Neural cell (in vitro differentiated cells): ENCODE results near the gene FBXO9. TPM values are rescaled to one million over a fixed set of nuclear protein-coding genes. Genes with fewer than 3 reads are reported as not detected.

Experiments used
- H2AFZ ChIP-seq: fragments of 200-600, 300-800 bp; sonication (generic), shearing (Covaris generic); 2 replicates; pipeline ENCODE4 v1.6.0; 2014; ENCODE audit warnings: low read depth, mild to moderate bottlenecking, antibody characterized with exemption, low read length, moderate library complexity
- H3F3A ChIP-seq: fragments of 200-600 bp; shearing (Covaris generic); 2 replicates; pipeline ENCODE4 v1.6.1; 2016; ENCODE audit warnings: mild to moderate bottlenecking, moderate library complexity, mixed read lengths, antibody characterized with exemption, low read length; ENCODE audit not compliant: insufficient read depth, poor library complexity, severe bottlenecking
- H3K27ac ChIP-seq: fragments of 200-600, 300-800 bp; sonication (generic), shearing (Covaris generic); 2 replicates; pipeline ENCODE4 v1.5.1; 2014; ENCODE audit warnings: mild to moderate bottlenecking, low read length, moderate library complexity
- H3K27me3 ChIP-seq: fragments of 300-800, 200-600 bp; sonication (generic), shearing (Covaris generic); 2 replicates; pipeline ENCODE4 v1.6.0; 2014; ENCODE audit warnings: mild to moderate bottlenecking, low read depth, low read length, moderate library complexity; ENCODE audit not compliant: insufficient read depth
- H3K36me3 ChIP-seq: fragments of 300-800, 200-600 bp; sonication (generic), shearing (Covaris generic); 2 replicates; pipeline ENCODE4 v1.5.1; 2014; ENCODE audit warnings: mild to moderate bottlenecking, antibody characterized with exemption, low read length, moderate library complexity; ENCODE audit not compliant: insufficient read depth
- H3K4me2 ChIP-seq: fragments of 300-800, 200-600 bp; sonication (generic), shearing (Covaris generic); 2 replicates; pipeline ENCODE4 v1.6.0; 2014; ENCODE audit warnings: mild to moderate bottlenecking, low read length
- H3K4me3 ChIP-seq: fragments of 300-800, 200-600 bp; sonication (generic), shearing (Covaris generic); 2 replicates; pipeline ENCODE4 v1.5.1; 2014; ENCODE audit warnings: mild to moderate bottlenecking, low read length, moderate library complexity
- H3K79me2 ChIP-seq: fragments of 200-600 bp; shearing (Covaris generic); replicated peaks from 2 replicates; pipeline ENCODE4 v1.6.0; 2014; ENCODE audit warnings: mild to moderate bottlenecking, low read length, moderate library complexity; ENCODE audit not compliant: insufficient read depth
- H3K9ac ChIP-seq: fragments of 300-800, 200-600 bp; sonication (generic), shearing (Covaris generic); 2 replicates; pipeline ENCODE4 v1.6.1; 2016; ENCODE audit warnings: mild to moderate bottlenecking, low read length, mixed read lengths
- H3K9me2 ChIP-seq: fragments of 200-600 bp; shearing (Covaris generic); 2 replicates; pipeline ENCODE4 v1.6.1; 2016; ENCODE audit warnings: mild to moderate bottlenecking, low read length, mixed read lengths; ENCODE audit not compliant: insufficient read depth
- H3K9me3 ChIP-seq: fragments of 200-600, 300-800 bp; sonication (generic), shearing (Covaris generic); 2 replicates; pipeline ENCODE4 v1.6.1; 2016; ENCODE audit warnings: mild to moderate bottlenecking, mixed run types, low read length, moderate library complexity, mixed read lengths
- H4K20me1 ChIP-seq: fragments of 200-600 bp; shearing (Covaris generic); 2 replicates; pipeline ENCODE4 v1.6.1; 2016; ENCODE audit warnings: mild to moderate bottlenecking, mixed run types; ENCODE audit not compliant: insufficient read depth
- CTCF ChIP-seq: fragments of 450-650 bp; IDR thresholded peaks from 2 replicates; pipeline ENCODE4 v1.5.1; 2014; ENCODE audit warnings: antibody characterized with exemption, mild to moderate bottlenecking, moderate library complexity; ENCODE audit not compliant: poor library complexity, severe bottlenecking
- EP300 ChIP-seq: fragments of 450-650 bp; conservative IDR thresholded peaks from 2 replicates; pipeline ENCODE4 v1.6.1; 2014; ENCODE audit warnings: antibody characterized with exemption, mild to moderate bottlenecking, moderate library complexity; ENCODE audit not compliant: poor library complexity, severe bottlenecking
- EZH2 ChIP-seq: fragments of 200-600, 300-800 bp; shearing (Covaris generic), sonication (generic); IDR thresholded peaks from 2 replicates; pipeline ENCODE4 v1.6.1; 2014; ENCODE audit warnings: antibody characterized with exemption, low read length, borderline replicate concordance, mild to moderate bottlenecking; ENCODE audit not compliant: insufficient read depth, poor library complexity, severe bottlenecking
- MXI1 ChIP-seq: fragments of 450-650 bp; conservative IDR thresholded peaks from 2 replicates; pipeline ENCODE4 v1.6.1; 2014; ENCODE audit warnings: antibody characterized with exemption, mild to moderate bottlenecking; ENCODE audit not compliant: poor library complexity, severe bottlenecking
- POLR2AphosphoS5 ChIP-seq: IDR thresholded peaks from 2 replicates; pipeline ENCODE4 v1.6.1; 2012
- RAD21 ChIP-seq: fragments of 450-650 bp; conservative IDR thresholded peaks from 2 replicates; pipeline ENCODE4 v1.6.1; 2014; ENCODE audit warnings: antibody characterized with exemption, mild to moderate bottlenecking, moderate library complexity
- REST ChIP-seq: IDR thresholded peaks from 2 replicates; pipeline ENCODE4 v1.6.1; 2012; ENCODE audit warnings: borderline replicate concordance
- SMC3 ChIP-seq: fragments of 450-650 bp; conservative IDR thresholded peaks from 2 replicates; pipeline ENCODE4 v1.6.1; 2014; ENCODE audit warnings: antibody characterized with exemption, mild to moderate bottlenecking, moderate library complexity; ENCODE audit not compliant: poor library complexity
- TAF1 ChIP-seq: IDR thresholded peaks from 2 replicates; pipeline ENCODE4 v1.6.1; 2012; ENCODE audit warnings: low read depth
- polyA plus RNA-seq: library from polyadenylated mRNA; depleted of rRNA; stranded (reverse); fragments of >200 nt; gene quantifications from 2 replicates; pipeline ENCODE4 v1.2.3, GENCODE V29; 2014

FBXO9 gene
- polyA plus RNA-seq, 1 donor from 2014 or later, result 92.2 TPM

DNA sequence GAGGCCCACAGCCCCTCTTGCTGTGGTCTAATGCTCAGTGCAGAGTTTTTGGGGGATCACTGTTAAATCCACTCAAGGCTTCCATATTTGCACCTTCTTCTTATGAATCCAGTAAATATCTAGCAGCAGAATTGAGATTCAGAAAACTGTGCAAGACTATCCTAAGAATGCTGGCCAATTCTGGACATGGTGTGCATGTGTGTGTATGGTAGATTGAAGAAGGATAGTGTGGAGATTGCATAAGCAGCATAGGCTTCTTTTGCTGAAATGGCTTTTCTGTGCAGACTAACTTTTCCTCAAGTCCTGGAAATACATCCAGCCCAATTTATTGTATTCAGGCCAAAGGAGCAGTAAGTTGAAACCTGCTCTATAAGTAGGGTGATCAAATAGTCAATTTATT is 39.7 kb downstream of the FBXO9 start:
- Histone ChIP-seq H3K9me2 (no peaks in the 10 kb centered on the region), H4K20me1 (no peaks in the 10 kb centered on the region), H3K27me3 (no peaks in the 10 kb centered on the region), H3K4me3 (no peak overlapping the region), H3F3A (no peaks in the 10 kb centered on the region), H3K27ac (no peak overlapping the region), H3K4me2 (no peak overlapping the region), H2AFZ (no peak overlapping the region), H3K9ac (no peak overlapping the region), H3K36me3 (no peaks in the 10 kb centered on the region), H3K79me2 (no peaks in the 10 kb centered on the region), H3K9me3 (no peaks in the 10 kb centered on the region)
- no peak for TF ChIP-seq REST
- no peak for TF ChIP-seq TAF1
- TF ChIP-seq EP300, result no peak
- TF ChIP-seq SMC3, result no peak
- no peak for TF ChIP-seq POLR2AphosphoS5
- no peak for TF ChIP-seq EZH2
- no peak for TF ChIP-seq MXI1
- no peak for TF ChIP-seq RAD21
- no peak for TF ChIP-seq CTCF

- H2AFZ ChIP-seq, result no peak overlapping the region
Measured at GRCh38 chr6:53107091-53107490, 41.9 kb downstream of the FBXO9 start.

More at GRCh38 chr6:53107091-53107490, 41.9 kb downstream of the FBXO9 start:
- Histone ChIP-seq H3K9ac (no peak overlapping the region), H3K9me3 (no peaks in the 10 kb centered on the region), H3K27me3 (no peaks in the 10 kb centered on the region), H3K36me3 (no peaks in the 10 kb centered on the region), H3K9me2 (no peaks in the 10 kb centered on the region), H3K4me3 (no peak overlapping the region), H3K4me2 (no peak overlapping the region), H4K20me1 (no peaks in the 10 kb centered on the region), H3F3A (no peaks in the 10 kb centered on the region), H3K79me2 (no peaks in the 10 kb centered on the region), H3K27ac (no peak overlapping the region)
- no peak for TF ChIP-seq RAD21
- no peak for TF ChIP-seq EP300
- TF ChIP-seq MXI1, result no peak
- no peak for TF ChIP-seq TAF1
- TF ChIP-seq SMC3, result no peak
- TF ChIP-seq CTCF, result no peak
- TF ChIP-seq POLR2AphosphoS5, result no peak
- no peak for TF ChIP-seq EZH2
- no peak for TF ChIP-seq REST
